NCI-H226 (cell line): ENCODE data around the gene TNKS2.
"Not testable (repeated sequence)": the region's sequence is repeated elsewhere in the genome, so short reads cannot be mapped to it uniquely, and the experiment has no call there.

Source experiments
- DNase-seq: peaks from one replicate; pipeline ENCODE4 v3.0.0-alpha.2; 2015

The TNKS2 gene

GRCh38 chr10:91879515-91880170 lies 81.4 kb downstream of the TNKS2 start:
- no peak for DNase-seq

- DNase-seq = no peak
These were observed 82.1 kb downstream of the TNKS2 start for GRCh38 chr10:91880310-91880709.

- DNase-seq = no peak
These were observed 85.6 kb downstream of the TNKS2 start for GRCh38 chr10:91883549-91884444.

GRCh38 chr10:91884536-91884935 lies 86.3 kb downstream of the TNKS2 start:
- DNase-seq = no peak

GRCh38 chr10:91885362-91886079 lies 87.3 kb downstream of the TNKS2 start:
- no peak for DNase-seq

- no peak for DNase-seq
These were observed 88.7 kb downstream of the TNKS2 start for GRCh38 chr10:91886954-91887271.

- no peak for DNase-seq
These were observed 89.2 kb downstream of the TNKS2 start for GRCh38 chr10:91887272-91888076.

GRCh38 chr10:91891125-91892001 lies 93.1 kb downstream of the TNKS2 start:
- peak; percentile 65 for DNase-seq

- no peak for DNase-seq
These were observed 94.8 kb downstream of the TNKS2 start for GRCh38 chr10:91893051-91893450.

- DNase-seq = not testable (repeated sequence)
These were observed 96.0 kb downstream of the TNKS2 start for GRCh38 chr10:91894261-91894685.

- no peak for DNase-seq
These were observed 98.1 kb downstream of the TNKS2 start for GRCh38 chr10:91896212-91896756.

GRCh38 chr10:91897421-91897820 lies 99.2 kb downstream of the TNKS2 start:
- DNase-seq = no peak

- DNase-seq = peak; percentile 92
These were observed 103.8 kb downstream of the TNKS2 start for GRCh38 chr10:91901784-91902677.

GRCh38 chr10:91907033-91907594 lies 108.9 kb downstream of the TNKS2 start:
- DNase-seq = no peak

GRCh38 chr10:91907914-91908336 lies 109.7 kb downstream of the TNKS2 start:
- DNase-seq = no peak

- peak; percentile 38 for DNase-seq
These were observed 110.3 kb downstream of the TNKS2 start for GRCh38 chr10:91908337-91909116.

GRCh38 chr10:91909117-91909677 lies 111.0 kb downstream of the TNKS2 start, which contains the start of gene FGFBP3:
Gene FGFBP3, minus strand, starts transcription at chr10:91909486. Its CDS starts 517 bp downstream, at chr10:91908969.
- peak; percentile 32 for DNase-seq

GRCh38 chr10:91910467-91910866 lies 112.2 kb downstream of the TNKS2 start:
- DNase-seq = no peak
